ENCODE measurements around the gene FHOD3. TPM values are rescaled to one million over a fixed set of nuclear protein-coding genes. Genes with fewer than 3 reads are reported as not detected.

FHOD3 gene
- total and polyA plus RNA-seq, 2 of the 13 experiments (the other 11 are each of a cell fraction or from before 2014, with no cell fraction given), result 0.07 TPM; not detected in 1

DNA sequence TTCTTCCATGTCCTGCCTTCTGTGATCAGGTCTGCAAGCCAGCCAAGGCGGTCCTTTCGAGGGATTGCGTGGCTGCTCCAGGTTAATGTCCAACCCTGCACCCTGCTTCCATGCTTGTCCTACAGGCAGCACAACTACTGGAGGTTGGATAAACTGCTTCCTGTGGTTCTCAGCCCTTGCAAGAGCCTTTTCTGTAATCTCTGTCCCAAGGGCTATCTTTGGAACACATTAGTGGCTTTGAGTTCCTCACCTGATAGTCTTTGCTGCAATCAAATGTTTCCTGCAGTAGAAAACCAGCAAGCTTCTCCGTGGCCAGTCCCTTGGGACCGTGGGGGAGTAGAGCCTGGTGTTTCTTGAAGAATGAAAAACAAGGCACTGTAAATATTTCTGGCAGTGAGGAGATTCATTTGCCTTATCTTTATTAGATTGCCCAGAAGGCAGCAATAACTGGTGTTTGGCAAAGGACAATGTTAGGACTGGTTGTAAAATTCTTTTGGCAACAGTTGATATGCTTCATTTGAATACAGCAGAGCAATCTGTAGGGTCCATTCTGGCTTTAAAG lies 214.4 kb downstream of the FHOD3 start (continued):
- TF ChIP-seq THAP9 (CRISPR knock-in tag; IDR thresholded peaks at IDR 0.05; ENCODE audit: borderline replicate concordance) (no peak), ZBTB20 (CRISPR knock-in tag; IDR thresholded peaks at IDR 0.05; ENCODE audit: borderline replicate concordance, low read depth) (no peak), CHD2 (IDR thresholded peaks at IDR 0.05; ENCODE audit: low read depth, low read length) (no peak), ZNF501 (CRISPR knock-in tag; IDR thresholded peaks at IDR 0.05) (no peak)

DNA sequence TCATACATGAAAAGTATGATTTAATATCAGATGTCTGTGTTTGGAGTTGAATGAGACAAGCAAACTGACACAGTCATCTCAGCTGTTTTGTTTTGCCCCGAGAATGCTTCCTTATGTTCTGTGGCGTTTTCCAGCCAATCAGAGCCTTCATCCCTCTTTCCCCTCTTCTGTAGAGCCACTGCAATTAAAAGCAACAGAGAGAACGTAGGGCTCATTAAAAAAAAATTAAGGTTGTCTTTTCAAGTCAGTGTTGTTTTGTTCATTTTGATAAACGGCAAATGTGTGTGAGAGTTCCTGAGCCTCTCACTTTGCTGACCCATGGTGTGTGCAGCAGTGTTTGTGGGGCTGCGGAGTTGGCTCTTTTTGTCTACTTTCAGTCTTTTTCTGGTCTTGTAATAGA lies 216.0 kb downstream of the FHOD3 start:
- intact Hi-C loops (cut with micrococcal nuclease; ENCODE audit: unreplicated experiment) (no loop called here), in situ Hi-C loops (cut with HindIII; ENCODE audit: extremely low pct_ligation_motif_present, low pct_unique_long_range_greater_than_20kb) (no loop called here)
- POLR2A ChIA-PET, result no interaction called here
- no peaks in the 10 kb centered on the region for H3K4me1 ChIP-seq (ENCODE audit: insufficient read depth, low read length)
- peaks cover 0 to 11% of the 10 kb centered on the region in 2 experiments; a peak in 1 of 5 replicates for H3K27me3 ChIP-seq (ENCODE audit: control insufficient read depth in 1 of 2, insufficient read depth in 2 of 2, low read length in 2 of 2)
- no peaks in the 10 kb centered on the region for H3K9me3 ChIP-seq (ENCODE audit: low read length)
- H3K4me2 ChIP-seq (ENCODE audit: low read depth, low read length), result no peak overlapping the region
- H3K9ac ChIP-seq (ENCODE audit: insufficient read depth, low read depth, low read length), result no peak overlapping the region
- no peaks in the 10 kb centered on the region for H4K20me1 ChIP-seq (ENCODE audit: insufficient read depth, low read length)
- WGBS (ENCODE audit: low lambda C conversion rate), result 8% methylated on average over 5 of the region's 5 CpGs
- H3K4me3 ChIP-seq (replicated peaks in 1 of 3; ENCODE audit: insufficient read depth in 1 of 3, low read depth in 2 of 3, low read length in 3 of 3), result no peak overlapping the region
- no peak overlapping the region for H3K27ac ChIP-seq (ENCODE audit: extremely low read length, insufficient read depth, low read length)
- ATAC-seq, result no peak
- no peak overlapping the region for H2AFZ ChIP-seq (ENCODE audit: low read length)
- FAIRE-seq, result no peak
- no peaks in the 10 kb centered on the region for H3K79me2 ChIP-seq (ENCODE audit: insufficient read depth, low read length)
- CTCF ChIA-PET (ENCODE audit: low intra/inter-chr PET ratio, low total read pairs), result no interaction called here
- no TSS peak for BruUV-seq (replicated peaks)
- no peaks in the 10 kb centered on the region for H3K36me3 ChIP-seq (replicated peaks in 1 of 2; ENCODE audit: control insufficient read depth in 1 of 2, insufficient read depth in 2 of 2, low read length in 2 of 2)
- DNase-seq (ENCODE audit: low spot score), result no peak
- no peak for TF ChIP-seq SNAI1 (CRISPR knock-in tag; IDR thresholded peaks at IDR 0.05; ENCODE audit: borderline replicate concordance)
- no peak for TF ChIP-seq ZNF552 (CRISPR knock-in tag; IDR thresholded peaks at IDR 0.05; ENCODE audit: borderline replicate concordance)
- TF ChIP-seq ZNF431 (CRISPR knock-in tag; IDR thresholded peaks at IDR 0.05; ENCODE audit: borderline replicate concordance, low read depth), result no peak
- no peak for TF ChIP-seq SATB2 (CRISPR knock-in tag; IDR thresholded peaks at IDR 0.05)
- TF ChIP-seq SUZ12 (IDR thresholded peaks at IDR 0.05; ENCODE audit: low read depth, low read length), result no peak
- no peak for TF ChIP-seq ZBTB14 (CRISPR knock-in tag; IDR thresholded peaks at IDR 0.05)
- TF ChIP-seq RCOR2 (CRISPR knock-in tag; IDR thresholded peaks at IDR 0.05), result no peak
- no peak for TF ChIP-seq MED1 (CRISPR knock-in tag; IDR thresholded peaks at IDR 0.05)
- no peak for TF ChIP-seq CAMTA2 (CRISPR knock-in tag; IDR thresholded peaks at IDR 0.05; ENCODE audit: borderline replicate concordance)
- TF ChIP-seq, protein P1, sequence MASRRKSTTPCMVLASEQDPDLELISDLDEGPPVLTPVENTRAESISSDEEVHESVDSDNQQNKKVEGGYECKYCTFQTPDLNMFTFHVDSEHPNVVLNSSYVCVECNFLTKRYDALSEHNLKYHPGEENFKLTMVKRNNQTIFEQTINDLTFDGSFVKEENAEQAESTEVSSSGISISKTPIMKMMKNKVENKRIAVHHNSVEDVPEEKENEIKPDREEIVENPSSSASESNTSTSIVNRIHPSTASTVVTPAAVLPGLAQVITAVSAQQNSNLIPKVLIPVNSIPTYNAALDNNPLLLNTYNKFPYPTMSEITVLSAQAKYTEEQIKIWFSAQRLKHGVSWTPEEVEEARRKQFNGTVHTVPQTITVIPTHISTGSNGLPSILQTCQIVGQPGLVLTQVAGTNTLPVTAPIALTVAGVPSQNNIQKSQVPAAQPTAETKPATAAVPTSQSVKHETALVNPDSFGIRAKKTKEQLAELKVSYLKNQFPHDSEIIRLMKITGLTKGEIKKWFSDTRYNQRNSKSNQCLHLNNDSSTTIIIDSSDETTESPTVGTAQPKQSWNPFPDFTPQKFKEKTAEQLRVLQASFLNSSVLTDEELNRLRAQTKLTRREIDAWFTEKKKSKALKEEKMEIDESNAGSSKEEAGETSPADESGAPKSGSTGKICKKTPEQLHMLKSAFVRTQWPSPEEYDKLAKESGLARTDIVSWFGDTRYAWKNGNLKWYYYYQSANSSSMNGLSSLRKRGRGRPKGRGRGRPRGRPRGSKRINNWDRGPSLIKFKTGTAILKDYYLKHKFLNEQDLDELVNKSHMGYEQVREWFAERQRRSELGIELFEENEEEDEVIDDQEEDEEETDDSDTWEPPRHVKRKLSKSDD (CRISPR knock-in tag; IDR thresholded peaks at IDR 0.05; ENCODE audit: low read depth), result no peak
- TF ChIP-seq ZFX (CRISPR knock-in tag; IDR thresholded peaks at IDR 0.05; ENCODE audit: low read depth), result no peak
- no peak for TF ChIP-seq ISL2 (CRISPR knock-in tag; IDR thresholded peaks at IDR 0.05)
- TF ChIP-seq SALL1 (CRISPR knock-in tag; IDR thresholded peaks at IDR 0.05), result no peak
- TF ChIP-seq ZNF124 (CRISPR knock-in tag; IDR thresholded peaks at IDR 0.05), result no peak

Measured in HepG2 (cell line).